ENCODE measurements around the gene LUZP2. TPM values are rescaled to one million over a fixed set of nuclear protein-coding genes. Genes with fewer than 3 reads are reported as not detected.

LUZP2 gene
- total RNA-seq, 1 experiment from 2014 or later = not detected

DNA sequence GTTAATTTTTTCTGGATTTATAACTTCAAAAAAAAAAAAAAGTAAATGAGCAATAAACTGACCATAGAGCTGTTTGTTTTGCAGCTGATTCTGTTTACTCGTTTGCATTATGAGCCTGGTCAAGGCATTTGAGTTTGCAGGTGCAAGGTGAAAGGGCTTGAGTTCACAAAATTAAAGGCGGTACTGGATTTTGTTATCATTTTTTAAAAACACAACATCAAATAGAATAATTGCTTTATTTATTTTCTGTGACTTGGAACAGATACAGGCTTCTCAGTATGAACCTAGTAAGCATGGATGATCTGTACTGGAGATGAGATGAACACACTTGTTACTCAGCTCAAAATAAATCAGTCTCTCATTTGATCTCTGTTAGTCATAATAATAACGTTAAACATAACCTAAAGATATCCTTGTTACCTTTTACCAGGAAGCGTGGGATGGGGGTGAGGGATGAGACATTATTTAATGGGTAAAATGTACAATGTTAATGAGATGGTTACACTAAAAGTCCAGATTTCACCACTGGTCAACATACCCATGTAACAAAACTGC lies 137.8 kb downstream of the LUZP2 start:
- DNase-seq (ENCODE audit: low spot score) = no peak

DNA sequence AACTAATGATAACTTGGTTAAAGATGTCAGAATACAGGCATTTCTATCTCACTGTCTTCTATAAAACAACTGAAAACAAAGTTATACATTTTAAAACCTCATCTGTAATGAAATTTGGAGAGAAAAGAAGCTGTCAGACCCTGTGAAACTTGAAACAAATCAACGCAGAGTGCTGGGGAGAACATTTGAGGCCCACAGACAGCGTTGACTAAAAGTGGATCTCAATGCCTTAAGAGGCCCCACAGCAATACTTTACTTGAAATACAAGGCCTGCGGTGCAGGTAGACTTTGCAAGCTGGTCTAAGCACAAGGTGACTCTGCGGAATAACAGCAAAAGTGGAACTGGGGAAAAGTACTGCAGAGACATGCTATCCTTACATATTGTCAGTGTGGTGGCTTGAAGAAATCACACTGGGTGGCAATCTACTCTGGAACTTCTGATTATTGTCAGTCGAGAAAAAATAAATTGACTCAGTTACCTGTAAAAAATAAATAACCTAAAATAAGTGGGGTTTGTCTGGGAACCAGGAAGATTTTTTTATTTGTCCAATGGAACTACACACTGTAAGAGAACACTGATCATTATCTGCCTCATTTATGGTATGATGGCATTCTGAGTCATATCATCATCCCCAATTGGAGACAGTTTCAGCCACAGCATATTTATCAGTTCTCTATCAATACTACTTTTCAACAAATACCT lies 138.9 kb downstream of the LUZP2 start:
- DNase-seq (ENCODE audit: low spot score) = peak; percentile 82

DNA sequence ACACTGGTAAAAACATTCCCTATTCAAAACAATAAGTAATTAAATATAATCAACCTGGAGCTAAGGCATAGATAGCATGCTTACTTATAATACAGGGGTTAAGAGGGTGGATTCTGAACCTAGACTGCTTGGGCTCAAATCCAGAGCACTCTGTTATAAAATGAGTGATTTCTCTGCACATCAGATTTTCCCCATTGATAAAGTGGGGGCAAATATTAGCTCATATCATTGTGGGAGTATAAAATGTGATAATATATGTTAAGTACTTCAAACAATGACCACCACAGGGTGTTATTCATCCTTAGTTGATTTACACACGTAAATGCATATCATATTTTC lies 139.4 kb downstream of the LUZP2 start:
- no peak for DNase-seq (ENCODE audit: low spot score)

DNA sequence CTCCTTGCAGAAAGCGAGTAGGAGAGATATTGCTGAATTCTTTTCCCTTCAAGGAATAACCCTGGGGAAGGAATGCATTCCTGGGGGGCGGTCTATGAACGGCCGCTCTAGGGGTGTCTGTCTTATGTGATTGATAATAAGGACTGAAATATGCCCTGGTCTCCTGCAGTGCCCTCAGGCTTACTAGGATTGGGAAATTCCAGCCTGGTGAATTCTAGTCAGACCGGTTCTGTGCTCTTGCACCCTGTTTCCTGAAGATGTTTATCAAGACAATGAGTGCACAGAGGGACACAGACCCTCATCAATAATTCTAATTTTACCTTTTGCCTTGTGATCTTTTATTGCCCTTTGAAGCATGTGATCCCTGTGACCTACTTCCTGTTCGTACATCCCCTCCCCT lies 140.7 kb downstream of the LUZP2 start:
- DNase-seq (ENCODE audit: low spot score) = peak; percentile 43

DNA sequence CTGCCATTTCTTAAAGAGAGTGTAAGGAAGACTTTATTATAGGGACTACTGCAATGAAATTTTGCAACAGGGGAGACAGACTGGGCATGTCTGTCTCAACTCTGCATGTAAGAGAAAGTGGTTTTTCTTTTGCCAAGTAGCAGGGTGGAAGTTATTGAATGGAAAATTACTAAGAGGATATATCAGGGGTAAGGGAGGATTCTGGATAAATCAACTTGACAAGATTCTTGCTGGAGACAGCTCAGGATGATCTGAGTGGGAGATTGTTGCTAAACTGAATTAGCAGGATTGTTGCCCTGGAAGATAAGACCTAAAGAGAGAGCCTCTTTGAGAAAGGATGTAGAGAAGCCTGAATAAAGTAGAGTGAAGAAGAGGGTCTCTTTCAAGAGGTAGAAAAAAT lies 145.8 kb downstream of the LUZP2 start:
- no peak for DNase-seq (ENCODE audit: low spot score)

DNA sequence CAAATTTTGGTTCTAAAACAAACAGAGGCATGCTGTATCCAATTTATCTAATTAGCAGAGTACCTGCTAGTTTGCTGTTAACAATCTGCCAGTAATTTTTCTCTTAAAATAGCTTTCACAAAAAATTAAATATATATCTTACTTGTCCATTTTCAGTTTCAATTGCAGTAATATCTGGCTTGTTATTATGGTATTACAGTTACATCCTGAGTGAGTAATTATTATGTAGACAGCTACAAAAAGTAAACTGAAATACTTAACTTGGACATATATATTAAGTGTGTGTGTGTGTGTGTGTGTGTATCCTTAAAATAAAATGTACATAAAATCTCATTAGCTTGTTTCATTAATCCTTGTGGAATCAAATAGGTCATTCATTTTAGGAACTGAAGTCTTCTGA lies 148.7 kb downstream of the LUZP2 start:
- no peak for DNase-seq (ENCODE audit: low spot score)

DNA sequence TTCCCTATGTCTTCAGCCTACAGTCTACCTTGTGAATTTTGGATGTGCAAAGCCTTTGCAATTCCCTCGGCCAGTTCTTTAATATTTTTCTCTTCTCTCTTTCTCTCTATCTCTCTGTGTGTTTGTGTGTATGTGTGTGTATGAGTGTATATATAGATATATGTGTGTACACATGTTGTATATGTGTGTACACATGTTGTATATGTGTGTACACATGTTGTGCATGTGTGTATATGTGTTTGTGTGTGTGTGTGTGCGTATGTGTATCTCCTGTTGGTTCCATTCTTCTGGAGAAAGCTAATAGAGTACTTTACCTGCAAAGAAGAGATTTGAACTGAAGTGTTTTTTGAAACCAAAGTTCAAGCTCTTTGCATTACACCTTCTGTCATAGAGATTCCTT lies 155.0 kb downstream of the LUZP2 start:
- no peak for DNase-seq (ENCODE audit: low spot score)

DNA sequence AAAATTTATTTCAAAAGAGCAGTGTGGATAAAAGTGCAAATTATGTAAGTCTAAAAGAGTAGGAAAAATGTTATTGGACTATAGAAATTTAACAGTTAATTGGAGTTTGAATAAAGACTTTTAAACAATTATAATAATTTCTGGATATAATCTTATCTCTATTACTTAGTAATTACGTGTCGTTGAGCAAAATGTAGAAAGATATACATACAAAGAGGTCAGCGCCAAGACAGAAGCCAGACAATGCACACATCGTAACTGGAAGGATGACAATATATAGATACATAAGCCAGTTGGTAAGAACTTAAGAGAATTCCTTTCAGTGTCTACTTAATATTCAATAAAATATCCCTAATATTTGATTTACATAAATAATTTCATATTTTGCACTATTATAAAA lies 157.0 kb downstream of the LUZP2 start:
- DNase-seq (ENCODE audit: low spot score) = no peak

DNA sequence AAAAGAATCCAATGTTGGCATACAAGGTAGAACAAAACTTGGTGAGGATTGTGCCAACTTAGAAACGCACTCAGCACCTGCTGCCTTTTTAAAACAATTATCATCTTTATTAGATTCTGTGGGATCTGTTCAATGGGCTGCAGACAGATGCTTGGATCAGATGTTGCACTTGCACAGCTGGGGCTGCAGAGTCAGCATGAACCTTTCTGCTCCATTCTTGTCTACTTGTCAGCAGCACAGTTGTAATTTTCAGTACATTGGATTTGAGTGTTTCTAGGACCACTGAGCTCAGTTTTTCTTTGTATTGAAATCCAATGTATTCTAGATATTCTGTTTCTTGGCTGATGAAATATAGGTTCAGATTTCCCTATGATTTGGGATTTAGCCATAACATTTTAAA lies 164.5 kb downstream of the LUZP2 start:
- no peak for DNase-seq (ENCODE audit: low spot score)

DNA sequence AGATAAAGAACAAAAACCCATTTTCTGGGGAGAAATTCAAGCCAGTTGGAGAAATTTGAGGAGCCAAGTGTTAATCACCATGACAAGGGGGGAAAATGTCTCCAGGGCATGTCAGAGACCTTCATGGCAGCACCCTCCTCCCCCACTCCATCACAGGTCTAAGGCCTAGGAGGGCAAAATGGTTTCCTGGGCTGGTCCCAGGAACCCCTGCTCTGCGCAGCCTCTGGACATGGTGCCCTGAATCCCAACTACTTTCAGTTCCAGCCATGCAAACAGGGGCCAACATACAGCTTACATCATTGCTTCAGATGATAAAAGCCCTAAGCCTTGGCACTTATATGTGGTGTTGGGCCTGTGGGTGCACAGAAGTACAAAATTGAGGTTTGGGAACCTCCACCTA lies 167.5 kb downstream of the LUZP2 start:
- no peak for DNase-seq (ENCODE audit: low spot score)

DNA sequence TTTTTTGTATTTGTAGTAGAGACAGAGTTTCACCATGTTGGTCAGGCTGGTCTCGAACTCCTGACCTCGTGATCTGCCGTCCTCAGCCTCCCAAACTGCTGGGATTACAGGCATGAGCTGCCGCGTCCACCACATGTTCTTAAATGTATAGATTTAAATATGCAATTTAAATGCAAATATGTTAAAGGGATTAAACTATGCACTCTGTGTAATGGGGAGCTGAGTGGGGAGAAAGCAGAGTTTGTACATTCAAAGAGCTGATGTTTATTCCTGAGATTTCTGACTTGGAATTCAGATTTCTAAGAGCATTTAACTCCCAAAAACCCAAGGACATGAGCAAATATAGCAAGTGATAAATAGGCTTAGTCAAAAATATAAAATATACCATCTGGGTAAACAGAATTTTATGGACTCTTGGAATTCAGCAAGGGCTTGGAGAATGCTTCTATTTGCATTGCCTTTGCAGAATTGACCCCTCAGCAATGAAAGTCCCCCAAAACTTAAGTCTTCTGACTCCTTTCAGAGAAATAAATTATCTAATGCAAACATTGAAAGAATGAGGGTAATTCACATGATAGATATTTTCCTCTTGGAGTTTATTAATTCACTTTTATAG lies 170.6 kb downstream of the LUZP2 start:
- DNase-seq (ENCODE audit: low spot score) = no peak

DNA sequence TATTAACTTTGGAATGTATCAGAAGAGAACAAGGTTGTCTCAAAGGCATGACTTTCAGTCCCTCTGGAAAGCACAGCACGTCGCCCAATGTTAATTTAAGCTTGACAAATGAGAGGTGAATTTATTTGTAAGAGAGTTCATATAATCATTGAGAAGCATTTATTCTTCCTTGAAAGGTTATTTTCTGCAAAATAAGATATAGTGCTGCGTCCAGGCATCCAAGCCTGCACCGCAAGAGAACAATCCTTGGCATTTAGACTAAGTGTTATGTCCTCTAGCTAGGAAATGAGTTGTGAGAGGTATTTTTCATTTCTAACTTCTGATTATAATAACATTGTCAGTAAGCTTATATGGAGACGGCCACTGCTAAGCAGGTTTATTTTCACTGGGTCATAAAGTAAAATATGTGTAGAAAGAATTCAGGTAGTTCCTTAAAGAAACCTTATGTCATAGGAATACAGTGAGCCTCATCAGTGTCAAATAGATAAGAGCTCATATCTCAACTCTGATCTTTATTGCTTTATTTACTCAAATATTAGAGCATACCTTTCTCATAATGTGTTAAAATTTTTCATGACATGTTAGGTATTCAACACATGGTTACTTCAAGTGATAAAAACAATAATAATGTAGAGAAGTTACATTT lies 182.0 kb downstream of the LUZP2 start:
- peak; percentile 29 for DNase-seq (ENCODE audit: low spot score)

DNA sequence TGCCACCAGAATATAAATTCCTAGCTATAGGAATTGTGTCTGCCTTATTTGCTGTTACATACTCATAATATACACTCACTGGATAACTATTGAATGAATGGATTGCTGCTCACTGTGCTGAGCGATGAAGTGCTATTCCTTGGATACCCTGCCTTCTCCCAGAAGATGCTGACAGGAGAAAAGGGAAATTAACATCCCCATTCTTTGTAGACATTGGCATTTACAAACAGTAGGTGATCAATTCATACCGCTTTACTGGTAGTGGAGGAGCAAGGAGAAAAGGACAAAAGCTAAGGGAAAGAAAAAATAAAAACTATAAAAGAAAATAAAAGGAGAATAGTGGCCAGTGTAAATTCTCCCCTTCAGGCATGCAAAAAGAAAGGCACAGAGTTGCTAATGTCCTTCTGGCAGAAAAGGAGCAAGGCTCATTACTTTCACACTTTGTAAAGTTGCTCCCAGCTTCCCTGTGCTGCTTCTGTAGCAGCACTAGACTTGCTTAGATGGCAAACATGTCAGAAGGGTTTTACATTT lies 183.0 kb downstream of the LUZP2 start:
- no peak for DNase-seq (ENCODE audit: low spot score)

DNA sequence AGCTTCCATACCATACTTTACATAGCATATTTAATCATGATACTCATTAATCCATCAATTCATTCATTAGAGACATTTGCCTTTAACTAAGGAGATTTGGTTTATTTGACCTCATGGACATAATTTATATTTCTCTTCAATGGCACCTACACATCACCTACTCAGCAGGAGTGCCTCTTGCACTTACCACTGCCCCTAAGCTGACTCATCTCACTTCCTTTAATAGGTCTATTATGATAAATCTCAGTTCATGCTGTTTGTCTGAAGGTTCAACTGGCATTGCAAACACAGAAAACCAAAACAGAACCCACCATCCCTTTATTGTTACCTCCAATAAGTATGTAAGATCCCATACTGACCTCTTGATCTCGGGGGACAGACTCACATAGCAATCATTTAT lies 186.7 kb downstream of the LUZP2 start:
- no peak for DNase-seq (ENCODE audit: low spot score)

DNA sequence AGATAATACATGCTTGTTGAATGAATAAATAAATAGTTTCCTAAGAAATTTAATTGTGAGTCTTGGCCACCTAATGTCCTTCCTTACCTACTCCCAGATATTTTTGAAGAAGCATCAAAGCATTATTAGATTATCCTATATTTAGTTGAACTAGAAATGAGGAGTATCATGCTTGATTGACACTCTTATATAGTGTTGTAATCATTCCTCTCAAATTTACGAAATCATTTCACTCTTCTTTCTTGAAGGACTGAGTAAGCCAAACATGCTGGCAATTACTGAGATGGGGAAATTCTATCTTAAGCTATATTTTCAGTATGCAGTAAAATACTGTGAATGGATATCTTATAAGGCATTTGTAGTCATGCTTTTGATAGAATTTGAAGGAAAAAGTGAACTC lies 189.0 kb downstream of the LUZP2 start:
- no peak for DNase-seq (ENCODE audit: low spot score)

DNA sequence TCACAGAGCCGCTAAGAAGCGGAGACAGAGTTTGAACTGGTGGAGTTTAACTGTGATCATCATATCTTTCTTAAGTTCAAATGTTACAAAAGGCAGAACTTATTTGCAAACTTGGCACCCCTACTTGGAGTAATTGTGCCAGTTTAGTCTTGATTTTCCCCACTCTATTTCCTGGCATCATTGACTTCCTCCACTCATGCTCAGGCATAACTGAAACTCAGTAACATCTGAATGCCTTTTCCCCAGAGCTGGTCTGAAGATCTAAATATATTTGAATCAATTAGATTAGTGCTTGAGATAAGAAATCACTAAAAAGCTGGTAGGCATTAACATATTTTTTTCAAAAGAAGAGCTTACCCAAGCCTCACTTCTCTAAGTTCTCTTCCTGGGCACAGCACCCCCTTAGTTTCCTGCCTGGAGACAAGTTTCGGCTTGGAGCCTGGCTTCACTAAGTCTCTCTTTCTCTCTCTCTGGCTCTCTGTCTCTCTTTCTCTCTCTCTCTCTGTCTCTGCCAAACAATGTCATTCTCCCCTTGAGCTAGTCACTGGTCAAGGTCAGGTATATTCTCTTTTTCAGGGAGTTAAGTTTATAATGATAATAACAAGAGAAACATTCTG lies 190.8 kb downstream of the LUZP2 start:
- DNase-seq (ENCODE audit: low spot score) = no peak

DNA sequence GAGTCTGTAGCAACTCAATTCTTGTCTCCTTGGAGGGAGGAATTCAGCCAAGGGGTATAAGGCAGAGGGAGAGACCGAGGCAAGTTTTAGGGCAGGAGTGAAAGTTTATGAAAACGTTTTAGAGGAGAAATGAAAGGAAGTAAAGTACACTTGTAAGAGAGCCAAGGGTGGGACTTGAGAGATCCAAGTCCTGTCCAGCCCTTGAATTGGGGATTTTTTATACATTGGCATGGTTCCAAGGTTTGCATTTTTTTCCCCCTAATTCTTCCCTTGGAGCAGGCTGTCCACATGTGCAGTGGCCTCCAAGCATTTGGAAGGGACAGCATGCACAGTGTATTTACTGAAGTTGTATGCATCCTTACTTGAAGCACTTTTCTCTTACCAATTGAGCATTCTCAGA lies 192.1 kb downstream of the LUZP2 start:
- peak; percentile 16 for DNase-seq (ENCODE audit: low spot score)

DNA sequence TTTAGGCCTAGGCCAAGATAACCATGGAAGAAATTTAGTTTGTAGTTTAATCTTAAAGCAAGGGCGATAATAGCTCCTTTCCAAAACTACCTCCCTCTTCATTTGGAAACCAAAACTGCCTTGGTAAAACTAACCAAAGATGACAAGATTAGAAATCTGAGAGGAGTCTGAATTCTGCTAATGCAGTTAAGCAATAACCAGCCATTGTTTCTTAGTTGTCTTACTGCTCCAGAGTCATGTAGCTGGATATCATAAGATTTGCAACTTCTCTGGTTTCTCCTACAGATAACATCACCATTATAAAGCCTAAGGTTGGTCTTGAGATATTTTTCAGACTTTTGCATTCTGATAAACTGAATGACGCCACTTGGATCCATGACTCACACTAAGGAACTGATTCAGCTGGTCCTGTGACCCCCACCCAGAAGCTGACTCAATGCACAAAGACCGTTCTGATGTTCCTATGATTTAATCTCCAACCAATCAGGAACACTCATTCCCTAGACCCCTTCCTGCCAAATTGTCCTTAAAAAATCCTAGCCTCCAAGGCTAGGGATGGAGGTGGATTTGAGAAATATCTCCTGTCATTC lies 200.8 kb downstream of the LUZP2 start:
- no peak for DNase-seq (ENCODE audit: low spot score)

DNA sequence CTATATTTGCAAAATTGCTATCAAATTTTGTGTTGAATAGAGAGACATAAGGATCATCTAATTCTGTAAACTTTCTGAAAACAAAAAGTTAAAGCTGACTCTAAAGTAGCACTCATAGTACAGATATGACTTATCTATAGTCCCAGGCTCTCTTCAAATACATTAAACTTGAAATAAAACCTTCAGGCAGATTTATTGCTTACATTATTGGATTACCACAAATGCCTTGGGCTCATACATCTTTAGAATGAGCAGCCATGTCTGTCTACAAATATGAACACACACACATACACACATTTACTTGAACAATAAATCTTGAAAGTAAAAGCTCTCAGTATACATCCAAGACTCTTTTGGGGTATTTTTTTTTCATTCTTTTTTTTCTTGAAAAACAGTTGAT lies 207.9 kb downstream of the LUZP2 start:
- no peak for DNase-seq (ENCODE audit: low spot score)

DNA sequence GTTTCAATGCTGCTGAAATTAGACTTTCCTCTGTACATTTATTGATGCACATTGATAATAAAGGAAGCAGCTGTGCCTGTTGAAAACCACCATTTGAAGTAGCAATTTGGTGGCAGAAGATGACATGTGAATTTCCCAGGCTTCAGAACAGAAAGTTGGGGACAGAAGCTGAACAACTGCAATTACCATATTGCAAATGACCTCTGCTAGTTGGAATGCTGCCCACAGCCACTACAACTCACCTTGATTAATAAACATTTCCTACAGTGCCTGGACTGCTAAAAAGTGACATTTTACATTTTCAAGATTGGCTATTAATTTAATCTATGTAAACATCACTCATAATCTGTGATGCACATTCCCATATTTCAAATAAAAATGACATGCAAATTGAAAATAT lies 208.6 kb downstream of the LUZP2 start:
- DNase-seq (ENCODE audit: low spot score) = no peak

DNA sequence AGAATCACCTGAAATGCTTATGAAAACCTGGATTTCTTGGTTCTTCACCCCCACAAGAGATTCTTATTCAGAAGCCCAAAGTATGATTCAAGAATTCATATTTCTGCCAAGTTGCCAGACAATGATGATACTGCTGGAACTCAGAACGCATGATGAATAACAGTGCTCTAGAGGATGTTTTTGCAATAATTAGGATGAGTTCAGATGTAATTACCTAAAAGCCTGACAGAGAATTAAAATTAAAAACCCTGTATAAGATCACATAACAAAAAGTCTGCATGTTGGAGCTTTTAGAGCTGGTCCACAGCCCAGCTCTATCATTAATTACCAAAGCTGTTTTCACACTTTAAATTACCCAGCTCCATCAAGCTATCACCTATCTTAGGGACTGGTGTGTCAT lies 211.8 kb downstream of the LUZP2 start:
- DNase-seq (ENCODE audit: low spot score) = no peak

All from HT-29 (cell line).